HG03280 (cell line): ENCODE results near the gene PPP1R2B.
"Not testable (repeated sequence)": the region's sequence is repeated elsewhere in the genome, so short reads cannot be mapped to it uniquely, and the experiment has no call there.

ENCODE experiments used
- ATAC-seq: cut with Tn5 transposase; IDR thresholded peaks from one replicate; pipeline ENCODE4 v1.9.1; 2021; ENCODE audit warnings: mild to moderate bottlenecking, moderate library complexity; ENCODE audit not compliant: unreplicated experiment

PPP1R2B gene

GRCh38 chr5:156850206-156850751, at the start of gene PPP1R2B:
Gene PPP1R2B, plus strand, starts transcription at chr5:156850295. Its CDS starts 268 bp downstream, at chr5:156850563.
- ATAC-seq = no peak

DNA sequence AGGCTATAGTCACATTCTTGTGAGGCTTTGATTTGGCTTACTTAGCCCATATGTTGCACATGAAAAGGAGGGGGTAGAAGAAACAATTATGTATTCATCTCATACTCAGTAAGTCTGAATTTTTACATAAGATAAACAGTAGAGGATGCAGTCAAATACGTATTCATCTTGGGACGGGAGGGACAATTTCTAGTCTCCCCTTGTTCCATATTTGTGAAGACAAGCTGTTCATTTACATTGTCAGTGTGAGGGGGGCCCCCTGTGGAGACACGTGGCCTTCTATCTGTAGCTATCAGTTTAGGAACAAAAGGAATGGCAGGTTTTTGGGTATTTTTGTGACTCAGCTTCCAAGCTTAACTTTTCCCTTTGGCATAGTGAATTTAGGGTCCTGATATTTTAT, 49.2 kb upstream of the PPP1R2B start:
- ATAC-seq = no peak

GRCh38 chr5:156802501-156802900, 47.6 kb upstream of the PPP1R2B start:
- no peak for ATAC-seq

GRCh38 chr5:156803404-156803803, 46.7 kb upstream of the PPP1R2B start:
- no peak for ATAC-seq

DNA sequence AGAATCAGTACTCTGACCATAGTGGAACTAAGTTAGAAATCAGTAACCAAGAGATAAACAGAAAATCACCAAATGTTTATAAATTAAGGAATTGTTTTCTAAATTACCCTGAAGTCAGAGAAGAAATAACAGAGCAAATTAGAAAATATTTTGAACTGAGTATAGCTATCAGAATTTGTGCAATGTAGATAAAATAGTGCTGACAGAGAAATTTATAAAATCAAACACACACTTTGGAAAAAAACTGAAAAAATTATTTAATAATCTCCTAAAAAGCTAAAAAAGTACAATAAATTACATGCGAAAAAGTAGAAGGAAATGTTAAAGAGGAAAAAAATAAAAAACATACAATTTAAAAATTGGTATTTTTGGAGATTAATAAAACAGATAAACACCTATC, 37.1 kb upstream of the PPP1R2B start:
- no peak for ATAC-seq

DNA sequence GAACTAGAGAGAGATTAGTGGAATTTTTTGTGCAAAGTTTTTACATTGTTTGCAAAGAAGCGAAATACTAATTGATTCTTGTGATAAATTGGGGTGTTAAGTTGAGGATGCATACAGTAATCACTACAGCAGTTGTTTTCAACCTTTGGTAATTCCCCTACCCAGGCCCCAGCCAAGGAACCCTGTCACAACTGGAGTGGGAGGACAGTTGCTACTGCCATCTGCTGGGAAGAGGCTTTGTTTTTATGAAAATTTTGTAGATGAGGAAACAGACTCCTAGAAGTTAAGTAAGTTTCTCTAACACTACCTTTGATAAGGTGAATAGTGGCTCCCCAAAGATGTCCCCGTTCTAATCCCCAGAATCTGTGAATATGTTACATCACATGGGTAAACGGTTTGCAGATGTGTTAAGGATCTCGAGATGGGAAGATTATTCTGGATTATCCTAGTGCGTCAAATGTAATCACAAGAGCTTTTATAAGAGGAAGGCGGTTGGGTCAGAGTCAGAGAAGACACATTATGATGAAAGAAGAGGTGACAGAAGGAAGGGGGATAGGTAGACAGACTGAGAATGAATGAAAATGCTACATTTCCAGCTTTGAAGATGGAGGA, 34.0 kb upstream of the PPP1R2B start:
- ATAC-seq = no peak

GRCh38 chr5:156819537-156819936, 30.6 kb upstream of the PPP1R2B start:
- ATAC-seq = no peak

DNA sequence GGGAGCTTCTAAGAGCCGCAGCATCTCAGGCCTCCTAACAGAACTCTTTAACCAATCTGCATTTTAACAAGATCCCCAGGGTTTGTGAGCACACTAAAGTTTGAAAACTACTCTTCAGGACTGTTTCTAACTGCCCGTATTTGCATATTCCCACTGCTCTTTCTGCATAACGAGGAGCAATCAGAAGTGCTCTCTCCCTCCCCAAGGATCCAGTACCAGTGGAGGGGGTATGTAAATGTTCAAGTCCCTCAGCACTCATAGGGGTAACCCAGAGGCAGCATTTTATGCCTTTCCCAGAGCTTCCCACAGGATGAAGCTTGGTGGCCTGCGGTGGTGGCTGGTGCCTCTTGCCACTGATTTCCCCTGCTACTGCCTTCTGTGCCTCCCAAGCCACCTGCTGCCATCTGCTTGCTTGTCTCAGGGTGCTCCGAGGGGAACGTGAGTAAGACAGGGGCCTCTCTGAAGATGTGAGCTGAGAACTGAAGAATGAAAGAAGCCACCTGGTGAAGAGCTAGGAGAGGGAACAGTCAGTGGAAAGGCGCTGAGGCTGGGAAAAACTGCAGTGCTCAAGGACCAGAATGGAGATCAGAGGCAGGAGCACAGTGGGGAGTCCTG, 30.0 kb upstream of the PPP1R2B start:
- no peak for ATAC-seq

DNA sequence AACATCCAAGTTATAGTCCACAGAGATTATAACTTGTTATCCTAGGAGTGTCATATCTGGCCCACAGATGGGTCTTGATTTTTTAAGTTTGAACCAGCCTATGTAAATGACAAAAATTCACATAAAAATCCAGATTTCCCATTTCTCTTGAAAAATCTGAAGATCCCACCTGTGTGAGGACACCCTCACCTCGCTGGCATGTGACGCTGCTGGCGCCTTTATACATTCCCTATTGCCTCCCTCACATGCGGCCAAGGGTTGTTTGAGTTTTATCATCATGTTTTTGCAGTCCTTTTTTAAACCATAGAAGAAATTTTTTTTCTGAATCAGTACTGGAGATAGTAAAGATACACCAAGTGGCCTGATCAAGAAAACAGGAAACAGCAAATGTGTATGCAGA, 25.9 kb upstream of the PPP1R2B start:
- ATAC-seq = no peak

DNA sequence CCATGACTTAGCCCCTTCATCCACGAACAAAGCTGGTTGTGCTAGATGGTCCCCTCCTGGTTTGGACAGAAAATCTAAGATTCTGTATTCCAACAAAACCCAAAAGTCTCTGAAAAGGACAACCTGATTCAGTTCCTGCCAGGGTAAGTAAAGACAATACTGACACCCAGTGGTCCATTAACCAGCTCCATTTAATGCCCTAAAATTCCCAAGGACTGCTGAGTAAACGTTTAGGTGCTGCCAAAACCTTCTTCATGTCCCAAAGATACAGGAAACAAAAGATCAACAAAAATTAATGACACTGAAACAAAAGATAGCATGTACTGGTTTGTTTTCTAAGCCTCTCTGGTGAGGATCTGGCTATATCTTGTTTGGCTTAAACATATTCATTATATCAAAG, 25.3 kb upstream of the PPP1R2B start:
- no peak for ATAC-seq

- ATAC-seq = no peak
Observed at GRCh38 chr5:156825688-156826087, 24.4 kb upstream of the PPP1R2B start.

DNA sequence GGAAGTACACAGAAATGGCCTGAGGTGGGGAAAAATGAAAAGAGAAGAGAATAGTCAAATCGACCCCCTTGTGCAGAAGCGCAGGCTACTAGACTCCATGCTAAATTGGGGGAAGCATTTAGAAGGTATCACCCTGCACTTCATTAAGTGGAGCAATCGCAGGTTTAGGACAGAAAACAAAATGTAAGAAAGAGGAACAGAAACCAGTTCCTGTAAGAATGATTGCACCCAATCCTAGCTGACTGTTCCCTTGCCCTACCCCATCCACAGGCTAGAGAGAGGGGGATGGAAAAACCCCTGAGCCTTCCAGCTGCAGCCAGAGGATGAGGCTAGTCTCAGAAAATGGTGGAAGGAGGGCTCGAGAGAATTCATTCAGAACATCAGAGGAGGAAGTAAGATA, 23.9 kb upstream of the PPP1R2B start:
- ATAC-seq = peak; percentile 75

- no peak for ATAC-seq
Observed at GRCh38 chr5:156834916-156835315, 15.2 kb upstream of the PPP1R2B start.

GRCh38 chr5:156835905-156836304, 14.2 kb upstream of the PPP1R2B start:
- ATAC-seq = no peak

GRCh38 chr5:156836846-156837245, 13.2 kb upstream of the PPP1R2B start:
- ATAC-seq = no peak

GRCh38 chr5:156838961-156839360, 11.1 kb upstream of the PPP1R2B start:
- no peak for ATAC-seq

- ATAC-seq = no peak
Observed at GRCh38 chr5:156841737-156842136, 8.4 kb upstream of the PPP1R2B start.

- no peak for ATAC-seq
Observed at GRCh38 chr5:156846914-156847313, 3.2 kb upstream of the PPP1R2B start.

- not testable (repeated sequence) for ATAC-seq
Observed at GRCh38 chr5:156848447-156848846, 1.6 kb upstream of the PPP1R2B start.

GRCh38 chr5:156851880-156852279, 1.8 kb downstream of the PPP1R2B start:
- ATAC-seq = no peak

GRCh38 chr5:156853055-156853454, 3.0 kb downstream of the PPP1R2B start:
- not testable (repeated sequence) for ATAC-seq

DNA sequence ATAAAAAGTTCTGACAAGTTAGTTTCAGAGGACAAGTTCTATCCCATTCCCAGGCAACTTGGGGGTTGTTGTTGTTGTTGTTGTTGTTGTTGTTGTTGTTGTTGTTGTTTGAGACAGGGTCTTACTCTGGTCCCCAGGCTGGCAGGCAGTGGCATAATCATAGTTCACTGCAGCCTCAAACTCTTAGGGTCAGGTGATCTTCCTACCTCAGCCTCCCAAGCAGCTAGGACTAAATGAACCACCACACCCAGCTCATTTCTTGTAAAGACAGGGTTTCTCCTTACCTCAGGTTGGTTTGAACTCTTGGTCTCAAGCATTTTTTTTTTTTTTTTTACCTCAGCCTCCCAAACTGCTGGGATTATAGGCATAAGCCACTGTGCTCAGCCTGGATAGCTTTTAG, 15.3 kb downstream of the PPP1R2B start:
- no peak for ATAC-seq

- ATAC-seq = no peak
Observed at GRCh38 chr5:156870498-156870839, 20.4 kb downstream of the PPP1R2B start.
